ENCODE results near the gene ACOT7. TPM values are rescaled to one million over a fixed set of nuclear protein-coding genes. Genes with fewer than 3 reads are reported as not detected.

Gene ACOT7
- total RNA-seq, 2 donors from 2014 or later: 16.9 to 24.9 TPM

DNA sequence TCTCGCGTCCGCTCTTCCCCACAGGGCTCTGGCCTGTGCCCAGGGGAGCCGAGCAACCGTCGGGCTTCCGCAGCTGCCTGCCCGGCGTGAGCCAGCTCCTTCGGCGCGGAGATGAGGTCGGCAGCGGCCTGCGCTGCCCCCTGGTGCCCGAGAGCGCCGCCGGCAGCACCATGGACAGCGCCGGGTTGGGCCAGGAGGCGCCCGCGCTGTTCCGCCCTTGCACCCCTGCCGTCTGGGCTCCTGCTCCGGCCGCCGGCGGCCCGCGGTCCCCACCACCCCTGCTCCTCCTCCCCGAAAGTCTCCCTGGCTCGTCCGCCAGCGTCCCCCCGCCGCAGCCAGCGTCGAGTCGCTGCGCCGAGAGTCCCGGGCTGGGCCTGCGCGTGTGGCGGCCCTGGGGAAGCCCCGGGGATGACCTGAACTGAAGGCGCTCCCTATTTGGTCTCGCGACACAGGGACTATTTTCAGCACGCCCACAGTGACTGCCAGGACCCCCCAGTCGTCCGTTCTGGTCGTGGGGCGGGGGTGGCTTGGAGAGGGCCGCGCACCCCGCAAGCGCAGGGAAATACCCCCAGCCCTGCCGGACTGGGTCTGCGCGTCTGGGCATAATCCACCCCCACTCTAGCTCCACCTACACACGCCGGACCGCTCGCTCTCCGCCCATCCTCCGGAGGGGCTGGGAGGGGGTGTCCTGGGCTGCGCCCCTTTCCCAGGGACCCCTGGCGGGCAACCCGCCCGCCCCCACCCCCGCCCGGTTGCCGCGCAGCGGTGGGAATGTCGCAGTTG is 148.3 kb downstream of the ACOT7 start:
- peak; percentile 64 for DNase-seq (ENCODE audit: low spot score)
- Histone ChIP-seq H3K27me3 (replicated peaks; ENCODE audit: insufficient read depth) (peaks cover 33% of the 10 kb centered on the region), H3K36me3 (no peaks in the 10 kb centered on the region), H3K27ac (no peak overlapping the region), H3K4me3 (peak overlapping the region in 1 of 2 donors; percentile 8), H3K4me1 (replicated peaks) (peaks cover 12% of the 10 kb centered on the region), H3K9me3 (no peaks in the 10 kb centered on the region)
- peak; percentile 49 for TF ChIP-seq POLR2AphosphoS5 (IDR thresholded peaks at IDR 0.05)
- TF ChIP-seq, protein P1, sequence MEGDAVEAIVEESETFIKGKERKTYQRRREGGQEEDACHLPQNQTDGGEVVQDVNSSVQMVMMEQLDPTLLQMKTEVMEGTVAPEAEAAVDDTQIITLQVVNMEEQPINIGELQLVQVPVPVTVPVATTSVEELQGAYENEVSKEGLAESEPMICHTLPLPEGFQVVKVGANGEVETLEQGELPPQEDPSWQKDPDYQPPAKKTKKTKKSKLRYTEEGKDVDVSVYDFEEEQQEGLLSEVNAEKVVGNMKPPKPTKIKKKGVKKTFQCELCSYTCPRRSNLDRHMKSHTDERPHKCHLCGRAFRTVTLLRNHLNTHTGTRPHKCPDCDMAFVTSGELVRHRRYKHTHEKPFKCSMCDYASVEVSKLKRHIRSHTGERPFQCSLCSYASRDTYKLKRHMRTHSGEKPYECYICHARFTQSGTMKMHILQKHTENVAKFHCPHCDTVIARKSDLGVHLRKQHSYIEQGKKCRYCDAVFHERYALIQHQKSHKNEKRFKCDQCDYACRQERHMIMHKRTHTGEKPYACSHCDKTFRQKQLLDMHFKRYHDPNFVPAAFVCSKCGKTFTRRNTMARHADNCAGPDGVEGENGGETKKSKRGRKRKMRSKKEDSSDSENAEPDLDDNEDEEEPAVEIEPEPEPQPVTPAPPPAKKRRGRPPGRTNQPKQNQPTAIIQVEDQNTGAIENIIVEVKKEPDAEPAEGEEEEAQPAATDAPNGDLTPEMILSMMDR (IDR thresholded peaks at IDR 0.05): peak; percentile 53 to 93 (median 82)
- TF ChIP-seq POLR2A (IDR thresholded peaks at IDR 0.05): no peak
- WGBS: under 1% methylated on average over 79 of the region's 79 CpGs
- intact Hi-C loops (cut with DNase I): loop anchor here (5.0 kb wide), 1 partner anchor 147 kb away; the partner anchor contains the start of gene ACOT7

GRCh38 chr1:6244401-6245049 is 149.0 kb downstream of the ACOT7 start:
- intact Hi-C loops (cut with DNase I): loop anchor here (5.0 kb wide), 3 partner anchors 37 to 192 kb away; partner anchors contain the start of genes ACOT7 and RNF207
- TF ChIP-seq POLR2AphosphoS5 (IDR thresholded peaks at IDR 0.05): no peak
- no peak for TF ChIP-seq POLR2A (IDR thresholded peaks at IDR 0.05)
- TF ChIP-seq, protein P1 (IDR thresholded peaks at IDR 0.05): no peak
- peaks cover 12% of the 10 kb centered on the region for H3K4me1 ChIP-seq (replicated peaks)
- H3K9me3 ChIP-seq: no peaks in the 10 kb centered on the region
- WGBS: 2% methylated on average over 24 of the region's 24 CpGs
- H3K27me3 ChIP-seq (replicated peaks; ENCODE audit: insufficient read depth): peaks cover 32% of the 10 kb centered on the region
- no peaks in the 10 kb centered on the region for H3K36me3 ChIP-seq
- no peak overlapping the region for H3K4me3 ChIP-seq
- DNase-seq (ENCODE audit: low spot score): no peak
- no peak overlapping the region for H3K27ac ChIP-seq

DNA sequence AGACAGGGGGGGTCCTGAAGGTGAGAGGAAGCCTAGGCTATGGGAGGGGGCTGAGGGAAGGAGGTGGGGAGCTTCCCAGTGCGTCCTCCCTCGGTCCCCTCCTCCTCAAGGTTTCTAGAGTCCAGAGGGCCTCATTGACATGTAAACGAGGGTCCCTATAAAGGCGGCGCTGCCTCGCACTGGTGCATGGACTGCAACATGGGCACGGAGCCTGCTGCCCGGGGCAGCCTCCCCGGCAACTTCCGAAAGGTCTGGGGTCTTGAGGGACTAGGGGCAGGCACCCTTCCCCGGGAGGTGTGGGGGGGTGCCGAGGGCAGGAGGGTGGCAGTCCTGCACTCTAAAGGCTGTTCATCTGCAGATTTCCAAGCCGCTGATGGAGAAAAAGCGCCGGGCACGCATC is 149.6 kb downstream of the ACOT7 start, which contains the start of gene HES3:
Gene HES3, plus strand, starts transcription at position 187 of the 400 bp plus-strand sequence. Its CDS starts 187 bp downstream, at position 374.
- TF ChIP-seq POLR2A (IDR thresholded peaks at IDR 0.05) (no peak), POLR2AphosphoS5 (IDR thresholded peaks at IDR 0.05) (no peak)
- TF ChIP-seq, protein P1 (IDR thresholded peaks at IDR 0.05): no peak
- intact Hi-C loops (cut with DNase I): loop anchor here (5.0 kb wide), 2 partner anchors 37 to 192 kb away; partner anchors contain the start of gene RNF207
- no peak within 1 kb of the TSS for H3K4me3 ChIP-seq
- H3K36me3 ChIP-seq: no peaks in the 10 kb centered on the region
- peaks cover 32% of the 10 kb centered on the region for H3K27me3 ChIP-seq (replicated peaks; ENCODE audit: insufficient read depth)
- no peak within 1 kb of the TSS for H3K27ac ChIP-seq
- DNase-seq (ENCODE audit: low spot score): no peak
- no peaks in the 10 kb centered on the region for H3K9me3 ChIP-seq
- 5% methylated on average over 16 of the region's 16 CpGs for WGBS
- H3K4me1 ChIP-seq (replicated peaks): peaks cover 12% of the 10 kb centered on the region

- no peak for TF ChIP-seq POLR2A (IDR thresholded peaks at IDR 0.05)
- no peak for TF ChIP-seq POLR2AphosphoS5 (IDR thresholded peaks at IDR 0.05)
- TF ChIP-seq, protein P1 (IDR thresholded peaks at IDR 0.05): no peak
- no peak overlapping the region for H3K27ac ChIP-seq
- H3K27me3 ChIP-seq (replicated peaks; ENCODE audit: insufficient read depth): peaks cover 32% of the 10 kb centered on the region
- peaks cover 12% of the 10 kb centered on the region for H3K4me1 ChIP-seq (replicated peaks)
- intact Hi-C loops (cut with DNase I): loop anchor here (5.0 kb wide), 2 partner anchors 36 to 191 kb away; partner anchors contain the start of gene RNF207
- H3K36me3 ChIP-seq: no peaks in the 10 kb centered on the region
- 17% methylated on average over 20 of the region's 20 CpGs for WGBS
- no peaks in the 10 kb centered on the region for H3K9me3 ChIP-seq
- H3K4me3 ChIP-seq: no peak overlapping the region
- no peak for DNase-seq (ENCODE audit: low spot score)
Observed at GRCh38 chr1:6243053-6243834, 150.3 kb downstream of the ACOT7 start.

Data from prostate gland (tissue), 2 donors.